SK-N-SH treated with all-trans-retinoic acid at 6 μM for 48 hours (cell line): ENCODE results near the gene ALPL.

ENCODE experiments used
- ATAC-seq: fragments of 200-7000 bp; cut with Tn5 transposase; 3 replicates; pipeline ENCODE4 v1.9.1; 2020; ENCODE audit warnings: mild to moderate bottlenecking, moderate library complexity
- BACH2 ChIP-seq: fragments of 250-450 bp; sonication (Bioruptor Pico); IDR thresholded peaks from 2 replicates; pipeline ENCODE4 v1.9.0; 2021; ENCODE audit warnings: mild to moderate bottlenecking, borderline replicate concordance
- ESRRG ChIP-seq: fragments of 250-450 bp; sonication (Bioruptor Pico); IDR thresholded peaks from 2 replicates; pipeline ENCODE4 v1.6.1; 2021; ENCODE audit warnings: mild to moderate bottlenecking
- ISL1 ChIP-seq: fragments of 250-450 bp; sonication (Bioruptor Pico); IDR thresholded peaks from 2 replicates; pipeline ENCODE4 v2.1.2; 2022; ENCODE audit warnings: mild to moderate bottlenecking, moderate library complexity
- OSR1 ChIP-seq: fragments of 250-450 bp; sonication (Bioruptor Pico); IDR thresholded peaks from 2 replicates; pipeline ENCODE4 v1.8.0; 2022; ENCODE audit warnings: moderate library complexity, mild to moderate bottlenecking, inconsistent platforms
- PPARA ChIP-seq: fragments of 250-450 bp; sonication (Bioruptor Pico); IDR thresholded peaks from 2 replicates; pipeline ENCODE4 v1.5.0; 2020; ENCODE audit warnings: mild to moderate bottlenecking, borderline replicate concordance
- SNAI2 ChIP-seq: fragments of 250-450 bp; sonication (Bioruptor Pico); IDR thresholded peaks from 2 replicates; pipeline ENCODE4 v1.5.0; 2020; ENCODE audit warnings: mild to moderate bottlenecking, moderate library complexity
- TCF4 ChIP-seq: fragments of 250-450 bp; sonication (Bioruptor Pico); IDR thresholded peaks from 2 replicates; pipeline ENCODE4 v1.8.0; 2021; ENCODE audit warnings: mild to moderate bottlenecking, moderate library complexity, borderline replicate concordance
- TOX ChIP-seq: fragments of 250-450 bp; sonication (Bioruptor Pico); IDR thresholded peaks from 2 replicates; pipeline ENCODE4 v1.8.0; 2021; ENCODE audit warnings: mild to moderate bottlenecking, moderate library complexity, borderline replicate concordance
- ZC3H10 ChIP-seq: fragments of 250-450 bp; sonication (Bioruptor Pico); IDR thresholded peaks from 2 replicates; pipeline ENCODE4 v1.5.1; 2021; ENCODE audit warnings: mild to moderate bottlenecking, moderate library complexity
- ZFP3 ChIP-seq: fragments of 250-450 bp; sonication (Bioruptor Pico); IDR thresholded peaks from 2 replicates; pipeline ENCODE4 v1.5.0; 2020; ENCODE audit warnings: mild to moderate bottlenecking, moderate library complexity
- ZFP30 ChIP-seq: fragments of 450-650 bp; formaldehyde crosslinking; IDR thresholded peaks from 2 replicates; pipeline ENCODE4 v1.5.0; 2022; ENCODE audit warnings: mild to moderate bottlenecking, moderate library complexity
- ZNF565 ChIP-seq: fragments of 450-650 bp; formaldehyde crosslinking; conservative IDR thresholded peaks from 2 replicates; pipeline ENCODE4 v1.5.0; 2020; ENCODE audit warnings: low read depth, mild to moderate bottlenecking, moderate library complexity
- ZNF70 ChIP-seq: fragments of 450-650 bp; formaldehyde crosslinking; IDR thresholded peaks from 2 replicates; pipeline ENCODE4 v1.5.0; 2020; ENCODE audit warnings: mild to moderate bottlenecking, moderate library complexity
- ZNF8 ChIP-seq: fragments of 450-650 bp; formaldehyde crosslinking; IDR thresholded peaks from 2 replicates; pipeline ENCODE4 v1.5.0; 2020; ENCODE audit warnings: mild to moderate bottlenecking, moderate library complexity
- TF ChIP-seq, protein P1 (sequence below): fragments of 250-450 bp; sonication (Bioruptor Pico); IDR thresholded peaks from 2 replicates; pipeline ENCODE4 v1.8.0; 2020; ENCODE audit warnings: mild to moderate bottlenecking, moderate library complexity, borderline replicate concordance
- TF ChIP-seq, protein P2 (sequence below): fragments of 250-450 bp; sonication (Bioruptor Pico); IDR thresholded peaks from 2 replicates; pipeline ENCODE4 v1.5.1; 2021; ENCODE audit warnings: mild to moderate bottlenecking, moderate library complexity
- TF ChIP-seq, protein P3 (sequence below): fragments of 250-450 bp; sonication (Bioruptor Pico); IDR thresholded peaks from 2 replicates; pipeline ENCODE4 v1.8.0; 2021; ENCODE audit warnings: low read depth, mild to moderate bottlenecking, moderate library complexity, borderline replicate concordance
- TF ChIP-seq, protein P4 (sequence below): fragments of 250-450 bp; sonication (Bioruptor Pico); IDR thresholded peaks from 2 replicates; pipeline ENCODE4 v1.5.0; 2020; ENCODE audit warnings: mild to moderate bottlenecking, moderate library complexity
- TF ChIP-seq, protein P5 (sequence below): fragments of 250-450 bp; sonication (Bioruptor Pico); IDR thresholded peaks from 2 replicates; pipeline ENCODE4 v1.5.1; 2020; ENCODE audit warnings: low read depth, mild to moderate bottlenecking, moderate library complexity

Gene ALPL

DNA sequence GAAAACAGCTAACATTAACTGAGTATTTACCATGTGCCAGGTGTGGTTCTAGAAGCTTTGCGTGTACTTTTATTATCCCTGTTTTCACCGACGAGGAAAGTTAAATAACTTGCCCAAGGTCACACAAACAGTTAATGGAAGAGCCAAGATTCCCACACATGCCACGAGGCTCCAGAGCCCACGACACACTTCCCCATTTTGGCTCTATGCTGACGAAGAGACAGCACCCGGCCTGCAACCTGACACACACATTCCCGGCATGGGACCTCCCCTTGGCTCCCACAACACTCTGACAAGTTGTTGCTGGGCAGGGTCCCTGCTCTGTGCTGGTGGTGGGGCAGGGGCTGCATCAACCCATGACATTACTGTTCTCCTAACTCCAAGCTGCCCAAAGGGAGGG is 107.1 kb downstream of the ALPL start:
- no peak for ATAC-seq
- TF ChIP-seq, protein P1, sequence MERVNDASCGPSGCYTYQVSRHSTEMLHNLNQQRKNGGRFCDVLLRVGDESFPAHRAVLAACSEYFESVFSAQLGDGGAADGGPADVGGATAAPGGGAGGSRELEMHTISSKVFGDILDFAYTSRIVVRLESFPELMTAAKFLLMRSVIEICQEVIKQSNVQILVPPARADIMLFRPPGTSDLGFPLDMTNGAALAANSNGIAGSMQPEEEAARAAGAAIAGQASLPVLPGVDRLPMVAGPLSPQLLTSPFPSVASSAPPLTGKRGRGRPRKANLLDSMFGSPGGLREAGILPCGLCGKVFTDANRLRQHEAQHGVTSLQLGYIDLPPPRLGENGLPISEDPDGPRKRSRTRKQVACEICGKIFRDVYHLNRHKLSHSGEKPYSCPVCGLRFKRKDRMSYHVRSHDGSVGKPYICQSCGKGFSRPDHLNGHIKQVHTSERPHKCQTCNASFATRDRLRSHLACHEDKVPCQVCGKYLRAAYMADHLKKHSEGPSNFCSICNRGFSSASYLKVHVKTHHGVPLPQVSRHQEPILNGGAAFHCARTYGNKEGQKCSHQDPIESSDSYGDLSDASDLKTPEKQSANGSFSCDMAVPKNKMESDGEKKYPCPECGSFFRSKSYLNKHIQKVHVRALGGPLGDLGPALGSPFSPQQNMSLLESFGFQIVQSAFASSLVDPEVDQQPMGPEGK (CRISPR knock-in tag), result no peak
- TF ChIP-seq ESRRG (CRISPR knock-in tag) (no peak), ZFP3 (CRISPR knock-in tag) (no peak), SNAI2 (CRISPR knock-in tag) (no peak), ISL1 (CRISPR knock-in tag) (no peak), ZNF70 (CRISPR knock-in tag) (no peak), ZC3H10 (CRISPR knock-in tag) (no peak)
- TF ChIP-seq, protein P2, sequence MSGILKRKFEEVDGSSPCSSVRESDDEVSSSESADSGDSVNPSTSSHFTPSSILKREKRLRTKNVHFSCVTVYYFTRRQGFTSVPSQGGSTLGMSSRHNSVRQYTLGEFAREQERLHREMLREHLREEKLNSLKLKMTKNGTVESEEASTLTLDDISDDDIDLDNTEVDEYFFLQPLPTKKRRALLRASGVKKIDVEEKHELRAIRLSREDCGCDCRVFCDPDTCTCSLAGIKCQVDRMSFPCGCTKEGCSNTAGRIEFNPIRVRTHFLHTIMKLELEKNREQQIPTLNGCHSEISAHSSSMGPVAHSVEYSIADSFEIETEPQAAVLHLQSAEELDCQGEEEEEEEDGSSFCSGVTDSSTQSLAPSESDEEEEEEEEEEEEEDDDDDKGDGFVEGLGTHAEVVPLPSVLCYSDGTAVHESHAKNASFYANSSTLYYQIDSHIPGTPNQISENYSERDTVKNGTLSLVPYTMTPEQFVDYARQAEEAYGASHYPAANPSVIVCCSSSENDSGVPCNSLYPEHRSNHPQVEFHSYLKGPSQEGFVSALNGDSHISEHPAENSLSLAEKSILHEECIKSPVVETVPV (CRISPR knock-in tag), result no peak
- TF ChIP-seq, protein P3, sequence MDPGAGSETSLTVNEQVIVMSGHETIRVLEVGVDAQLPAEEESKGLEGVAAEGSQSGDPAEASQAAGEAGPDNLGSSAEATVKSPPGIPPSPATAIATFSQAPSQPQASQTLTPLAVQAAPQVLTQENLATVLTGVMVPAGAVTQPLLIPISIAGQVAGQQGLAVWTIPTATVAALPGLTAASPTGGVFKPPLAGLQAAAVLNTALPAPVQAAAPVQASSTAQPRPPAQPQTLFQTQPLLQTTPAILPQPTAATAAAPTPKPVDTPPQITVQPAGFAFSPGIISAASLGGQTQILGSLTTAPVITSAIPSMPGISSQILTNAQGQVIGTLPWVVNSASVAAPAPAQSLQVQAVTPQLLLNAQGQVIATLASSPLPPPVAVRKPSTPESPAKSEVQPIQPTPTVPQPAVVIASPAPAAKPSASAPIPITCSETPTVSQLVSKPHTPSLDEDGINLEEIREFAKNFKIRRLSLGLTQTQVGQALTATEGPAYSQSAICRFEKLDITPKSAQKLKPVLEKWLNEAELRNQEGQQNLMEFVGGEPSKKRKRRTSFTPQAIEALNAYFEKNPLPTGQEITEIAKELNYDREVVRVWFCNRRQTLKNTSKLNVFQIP (CRISPR knock-in tag), result no peak
- TF ChIP-seq, protein P4, sequence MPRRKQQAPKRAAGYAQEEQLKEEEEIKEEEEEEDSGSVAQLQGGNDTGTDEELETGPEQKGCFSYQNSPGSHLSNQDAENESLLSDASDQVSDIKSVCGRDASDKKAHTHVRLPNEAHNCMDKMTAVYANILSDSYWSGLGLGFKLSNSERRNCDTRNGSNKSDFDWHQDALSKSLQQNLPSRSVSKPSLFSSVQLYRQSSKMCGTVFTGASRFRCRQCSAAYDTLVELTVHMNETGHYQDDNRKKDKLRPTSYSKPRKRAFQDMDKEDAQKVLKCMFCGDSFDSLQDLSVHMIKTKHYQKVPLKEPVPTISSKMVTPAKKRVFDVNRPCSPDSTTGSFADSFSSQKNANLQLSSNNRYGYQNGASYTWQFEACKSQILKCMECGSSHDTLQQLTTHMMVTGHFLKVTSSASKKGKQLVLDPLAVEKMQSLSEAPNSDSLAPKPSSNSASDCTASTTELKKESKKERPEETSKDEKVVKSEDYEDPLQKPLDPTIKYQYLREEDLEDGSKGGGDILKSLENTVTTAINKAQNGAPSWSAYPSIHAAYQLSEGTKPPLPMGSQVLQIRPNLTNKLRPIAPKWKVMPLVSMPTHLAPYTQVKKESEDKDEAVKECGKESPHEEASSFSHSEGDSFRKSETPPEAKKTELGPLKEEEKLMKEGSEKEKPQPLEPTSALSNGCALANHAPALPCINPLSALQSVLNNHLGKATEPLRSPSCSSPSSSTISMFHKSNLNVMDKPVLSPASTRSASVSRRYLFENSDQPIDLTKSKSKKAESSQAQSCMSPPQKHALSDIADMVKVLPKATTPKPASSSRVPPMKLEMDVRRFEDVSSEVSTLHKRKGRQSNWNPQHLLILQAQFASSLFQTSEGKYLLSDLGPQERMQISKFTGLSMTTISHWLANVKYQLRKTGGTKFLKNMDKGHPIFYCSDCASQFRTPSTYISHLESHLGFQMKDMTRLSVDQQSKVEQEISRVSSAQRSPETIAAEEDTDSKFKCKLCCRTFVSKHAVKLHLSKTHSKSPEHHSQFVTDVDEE (CRISPR knock-in tag), result no peak

DNA sequence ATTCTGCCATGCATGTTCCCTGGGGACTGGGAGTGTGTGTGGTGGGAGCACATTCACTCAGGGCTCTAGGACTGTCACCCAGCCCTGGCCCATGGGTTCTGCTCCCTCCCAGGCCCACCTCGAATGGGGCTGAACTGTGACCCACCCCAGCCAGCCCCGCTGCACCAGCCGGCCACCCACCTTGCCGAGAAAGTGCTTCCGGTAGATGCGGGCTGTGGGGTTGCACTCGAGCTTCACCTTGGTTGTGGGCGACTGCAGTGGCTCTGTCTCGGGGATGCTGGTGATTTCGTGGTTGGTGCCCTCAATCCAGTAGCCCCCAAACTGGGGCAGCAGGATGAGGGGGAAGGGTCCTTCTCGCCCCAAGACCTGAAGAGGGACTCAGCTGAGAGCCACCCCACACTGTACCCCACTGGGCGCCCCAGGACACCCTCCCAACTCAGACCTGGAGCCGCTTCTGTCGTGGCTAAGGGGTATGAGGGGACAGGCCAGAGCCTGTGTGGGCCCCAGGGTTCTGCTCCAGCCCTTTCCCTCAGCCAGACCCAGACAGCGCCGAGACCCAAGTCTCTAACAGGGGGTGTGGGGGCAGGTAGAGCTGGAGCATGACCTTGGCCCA is 108.0 kb downstream of the ALPL start:
- no peak for ATAC-seq
- TF ChIP-seq PPARA (CRISPR knock-in tag), result no peak
- TF ChIP-seq TCF4 (CRISPR knock-in tag), result no peak
- TF ChIP-seq ZNF70 (CRISPR knock-in tag), result no peak
- TF ChIP-seq, protein P1 (CRISPR knock-in tag), result no peak
- no peak for TF ChIP-seq ZNF565 (CRISPR knock-in tag)
- no peak for TF ChIP-seq ZFP3 (CRISPR knock-in tag)
- TF ChIP-seq BACH2 (CRISPR knock-in tag), result no peak
- TF ChIP-seq, protein P5, sequence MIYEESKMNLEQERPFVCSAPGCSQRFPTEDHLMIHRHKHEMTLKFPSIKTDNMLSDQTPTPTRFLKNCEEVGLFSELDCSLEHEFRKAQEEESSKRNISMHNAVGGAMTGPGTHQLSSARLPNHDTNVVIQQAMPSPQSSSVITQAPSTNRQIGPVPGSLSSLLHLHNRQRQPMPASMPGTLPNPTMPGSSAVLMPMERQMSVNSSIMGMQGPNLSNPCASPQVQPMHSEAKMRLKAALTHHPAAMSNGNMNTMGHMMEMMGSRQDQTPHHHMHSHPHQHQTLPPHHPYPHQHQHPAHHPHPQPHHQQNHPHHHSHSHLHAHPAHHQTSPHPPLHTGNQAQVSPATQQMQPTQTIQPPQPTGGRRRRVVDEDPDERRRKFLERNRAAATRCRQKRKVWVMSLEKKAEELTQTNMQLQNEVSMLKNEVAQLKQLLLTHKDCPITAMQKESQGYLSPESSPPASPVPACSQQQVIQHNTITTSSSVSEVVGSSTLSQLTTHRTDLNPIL (CRISPR knock-in tag), result no peak
- no peak for TF ChIP-seq OSR1 (CRISPR knock-in tag)

DNA sequence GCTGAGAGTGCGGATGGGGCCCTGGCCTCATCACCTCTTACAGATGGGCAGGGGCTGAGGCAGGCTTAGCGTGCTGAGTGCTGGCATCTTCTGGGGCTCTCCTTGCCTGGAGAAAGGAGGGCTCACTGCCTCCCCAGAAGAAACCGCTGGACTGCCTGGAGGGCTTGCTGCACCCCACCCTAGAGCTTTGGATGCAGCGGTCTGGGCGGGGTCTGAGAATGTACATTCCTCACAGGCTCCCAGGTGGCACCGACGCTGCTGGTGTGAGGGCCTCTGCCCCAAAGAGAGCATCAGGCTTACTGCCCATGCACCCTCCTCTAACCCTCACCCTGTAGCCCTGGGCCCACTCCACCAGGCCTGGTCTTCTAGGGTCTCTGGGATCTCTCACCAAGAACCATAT is 108.8 kb downstream of the ALPL start:
- no peak for ATAC-seq
- TF ChIP-seq, protein P2 (CRISPR knock-in tag), result no peak
- TF ChIP-seq ZNF8 (no peak), TOX (no peak), SNAI2 (CRISPR knock-in tag) (no peak), ZNF70 (CRISPR knock-in tag) (no peak), ZFP3 (CRISPR knock-in tag) (no peak), ZFP30 (no peak)
- TF ChIP-seq, protein P4 (CRISPR knock-in tag), result no peak
